ENCODE data around the gene ITGA4. TPM values are rescaled to one million over a fixed set of nuclear protein-coding genes. Genes with fewer than 3 reads are reported as not detected.

The ITGA4 gene
- total and polyA plus RNA-seq, 4 donors = 6.9 to 23.0 (median 9.8) TPM

DNA sequence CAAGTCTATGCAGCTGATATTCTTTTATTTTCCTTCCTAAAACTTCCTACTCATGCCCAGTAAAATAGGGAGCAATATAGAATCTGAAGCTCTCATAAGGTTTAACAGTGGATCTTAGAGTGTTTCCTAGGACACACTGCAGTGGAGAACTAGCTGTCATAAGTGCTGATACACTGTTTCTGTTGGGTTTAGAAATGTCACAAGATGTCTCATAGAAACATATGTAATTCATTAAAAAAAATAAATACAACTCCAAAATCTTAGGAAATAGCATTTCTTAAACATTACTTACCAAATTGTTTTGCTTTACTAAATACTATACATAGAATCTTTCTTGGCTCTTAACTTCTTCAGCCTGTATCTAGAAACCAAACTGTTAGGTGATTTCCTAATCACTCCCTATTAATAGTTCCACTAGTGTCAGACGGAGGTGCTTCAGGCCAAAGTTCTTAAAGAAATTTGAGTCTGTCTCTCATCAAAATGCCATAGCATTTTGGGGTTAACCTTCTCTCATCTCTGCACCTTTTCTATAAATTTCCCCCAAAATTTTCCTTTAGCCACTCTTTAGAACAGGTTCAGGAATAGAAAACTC, 106.0 kb downstream of the ITGA4 start:
- no peak overlapping the region for H3K4me3 ChIP-seq (ENCODE audit: low read depth, low read length)
- peaks cover 3% of the 10 kb centered on the region for H3K4me1 ChIP-seq (ENCODE audit: control insufficient read depth, insufficient read depth, low read length)
- 90% methylated on average over 1 of the region's 1 CpG for WGBS (ENCODE audit: insufficient coverage)
- H3K9me3 ChIP-seq (ENCODE audit: control insufficient read depth, insufficient read depth, low read length) = no peaks in the 10 kb centered on the region
- DNase-seq (ENCODE audit: low read depth in 4 of 6, low spot score in 6 of 6) = no peak
- no peaks in the 10 kb centered on the region for H3K27me3 ChIP-seq (ENCODE audit: control insufficient read depth, insufficient read depth, low read length)
- H3K27ac ChIP-seq (ENCODE audit: low read depth, low read length) = no peak overlapping the region
- H3K36me3 ChIP-seq (ENCODE audit: control insufficient read depth, insufficient read depth, low read length) = no peaks in the 10 kb centered on the region

DNA sequence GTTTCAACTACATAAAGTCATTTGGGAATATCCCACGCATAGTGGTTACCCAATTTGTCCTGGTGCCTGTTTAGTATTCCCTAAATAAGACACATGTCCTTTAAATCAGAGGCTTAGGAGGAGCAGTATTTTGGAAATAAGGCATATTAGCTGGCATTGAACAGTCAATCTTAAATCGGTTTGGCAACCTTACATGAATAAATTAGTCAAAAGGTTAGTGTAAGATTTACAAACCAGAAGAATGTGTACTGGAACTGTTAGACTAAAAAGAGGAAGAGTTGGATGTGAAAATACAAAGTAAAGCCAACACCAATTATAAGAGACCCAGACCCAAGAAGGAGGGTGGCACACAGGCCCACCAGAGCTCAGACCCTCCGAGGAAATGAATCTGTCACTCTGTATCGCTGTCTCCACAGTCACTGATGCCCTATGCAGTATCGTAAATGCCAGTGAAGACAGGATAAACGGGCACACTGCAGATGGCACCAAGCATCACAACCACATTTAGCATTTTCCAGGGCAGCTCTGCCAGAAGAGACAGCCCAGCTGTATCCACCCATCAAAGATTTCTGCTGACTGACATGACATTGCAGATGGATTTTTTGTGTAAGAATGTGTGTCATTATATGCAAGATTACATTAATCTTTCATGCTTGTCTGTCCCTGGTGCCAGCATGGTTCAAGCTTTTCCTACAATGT, 109.3 kb downstream of the ITGA4 start:
- Histone ChIP-seq H3K4me3 (ENCODE audit: low read depth, low read length) (no peak overlapping the region), H3K36me3 (ENCODE audit: control insufficient read depth, insufficient read depth, low read length) (no peaks in the 10 kb centered on the region), H3K27ac (ENCODE audit: low read depth, low read length) (no peak overlapping the region), H3K4me1 (ENCODE audit: control insufficient read depth, insufficient read depth, low read length) (peaks cover 3% of the 10 kb centered on the region), H3K27me3 (ENCODE audit: control insufficient read depth, insufficient read depth, low read length) (no peaks in the 10 kb centered on the region), H3K9me3 (ENCODE audit: control insufficient read depth, insufficient read depth, low read length) (no peaks in the 10 kb centered on the region)
- 41% methylated on average over 4 of the region's 6 CpGs for WGBS (ENCODE audit: insufficient coverage)
- DNase-seq (ENCODE audit: low read depth in 4 of 6, low spot score in 6 of 6) = peak in 2 of 6 donors; percentile 66 to 84

DNA sequence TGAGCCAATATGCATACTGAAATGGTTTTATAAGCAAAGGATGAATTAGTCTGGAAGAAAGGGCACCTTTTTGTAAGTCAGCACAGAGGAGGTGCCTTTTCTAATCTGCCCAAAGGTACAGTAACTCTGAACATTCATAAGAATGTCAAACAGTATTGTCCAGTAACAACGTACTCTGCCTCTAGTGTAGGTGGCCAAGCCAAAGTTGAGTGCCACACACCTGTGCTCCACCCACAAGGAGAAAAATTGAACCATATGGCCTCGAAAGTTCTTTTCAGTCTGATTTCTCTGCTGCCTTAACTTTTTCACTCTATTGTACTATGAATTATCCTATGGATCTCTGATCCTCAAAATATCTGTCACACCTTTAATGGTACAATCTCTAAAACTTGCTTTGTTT, 112.9 kb downstream of the ITGA4 start:
- H3K4me1 ChIP-seq (ENCODE audit: control insufficient read depth, insufficient read depth, low read length) = peaks cover 3% of the 10 kb centered on the region
- H3K27ac ChIP-seq (ENCODE audit: low read depth, low read length) = no peak overlapping the region
- no peaks in the 10 kb centered on the region for H3K36me3 ChIP-seq (ENCODE audit: control insufficient read depth, insufficient read depth, low read length)
- no peak overlapping the region for H3K4me3 ChIP-seq (ENCODE audit: low read depth, low read length)
- WGBS (ENCODE audit: insufficient coverage) = 82% methylated on average over 1 of the region's 2 CpGs
- no peak for DNase-seq (ENCODE audit: low read depth in 4 of 6, low spot score in 6 of 6)
- H3K9me3 ChIP-seq (ENCODE audit: control insufficient read depth, insufficient read depth, low read length) = no peaks in the 10 kb centered on the region
- H3K27me3 ChIP-seq (ENCODE audit: control insufficient read depth, insufficient read depth, low read length) = no peaks in the 10 kb centered on the region

DNA sequence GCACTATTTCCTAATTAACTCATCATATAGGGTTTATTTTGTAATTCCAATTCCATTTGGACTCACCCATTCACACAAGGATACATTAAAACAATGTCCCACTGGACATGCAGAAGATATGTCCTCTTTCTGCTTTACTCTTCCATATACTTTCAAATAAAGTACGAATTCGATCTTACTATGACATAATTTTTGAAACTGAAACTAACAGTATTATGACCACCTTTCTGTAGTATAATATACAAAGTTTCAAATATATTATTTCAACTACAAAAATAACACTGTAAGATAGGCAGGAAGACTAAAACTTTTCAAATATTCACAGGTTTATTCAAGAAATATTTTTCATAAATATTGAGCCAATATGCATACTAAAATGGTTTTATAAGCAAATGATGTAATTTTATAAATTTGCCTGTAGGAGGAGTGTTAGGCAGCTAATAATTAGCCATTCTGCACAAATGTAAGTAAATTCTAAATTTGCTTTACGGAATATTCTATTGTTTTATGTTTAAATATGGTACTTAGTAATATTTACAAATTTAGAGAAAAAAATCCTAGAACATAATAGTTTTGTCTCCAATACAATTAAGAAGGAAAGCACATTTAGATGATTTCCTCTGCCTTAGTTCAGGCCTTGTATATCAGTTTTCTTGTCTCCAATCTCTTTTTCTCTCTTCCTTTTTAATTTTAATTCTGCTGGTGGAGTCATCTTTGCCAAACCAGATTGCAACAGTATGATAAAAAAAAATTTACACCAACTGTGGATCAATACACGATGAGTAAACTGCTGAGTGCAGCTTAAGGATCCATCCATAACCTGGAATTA, 113.9 kb downstream of the ITGA4 start:
- Histone ChIP-seq H3K27me3 (ENCODE audit: control insufficient read depth, insufficient read depth, low read length) (no peaks in the 10 kb centered on the region), H3K4me3 (ENCODE audit: low read depth, low read length) (no peak overlapping the region), H3K9me3 (ENCODE audit: control insufficient read depth, insufficient read depth, low read length) (no peaks in the 10 kb centered on the region), H3K36me3 (ENCODE audit: control insufficient read depth, insufficient read depth, low read length) (no peaks in the 10 kb centered on the region), H3K4me1 (ENCODE audit: control insufficient read depth, insufficient read depth, low read length) (peaks cover 3% of the 10 kb centered on the region), H3K27ac (ENCODE audit: low read depth, low read length) (no peak overlapping the region)
- DNase-seq (ENCODE audit: low read depth in 4 of 6, low spot score in 6 of 6) = no peak
- no CpG with 5 or more reads among the region's 4 CpGs for WGBS (ENCODE audit: insufficient coverage)

DNA sequence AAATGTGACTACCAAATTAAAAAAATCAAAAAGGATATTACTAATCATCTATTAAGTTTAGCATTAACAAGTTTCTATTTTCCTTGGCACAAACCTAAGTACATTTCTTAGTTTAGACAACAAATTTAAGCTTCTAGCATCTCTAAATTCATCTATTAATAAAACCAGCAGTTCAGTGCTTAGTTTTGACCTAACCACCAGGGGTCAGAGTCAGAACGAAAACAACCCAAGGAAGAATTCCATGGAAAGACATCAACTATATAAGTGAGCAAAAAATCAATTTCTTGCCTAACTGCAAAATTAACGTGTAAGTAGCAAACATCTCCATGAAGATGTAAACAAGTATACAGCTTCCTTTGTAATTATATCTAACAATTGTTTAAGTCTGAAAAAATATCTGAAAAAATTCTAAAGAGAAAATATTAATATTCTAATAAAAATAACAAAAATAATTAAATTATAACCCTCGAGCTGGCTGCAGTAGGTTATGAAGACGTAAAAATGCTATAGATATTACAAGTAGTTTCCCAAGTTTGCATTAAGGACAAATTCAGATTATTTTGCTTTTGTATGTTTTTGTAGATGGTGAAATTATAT, 116.1 kb downstream of the ITGA4 start:
- WGBS (ENCODE audit: insufficient coverage) = no CpG with 5 or more reads among the region's 4 CpGs
- DNase-seq (ENCODE audit: low read depth in 4 of 6, low spot score in 6 of 6) = peak in 2 of 6 donors; percentile 36 to 59
- no peak overlapping the region for H3K27ac ChIP-seq (ENCODE audit: low read depth, low read length)

DNA sequence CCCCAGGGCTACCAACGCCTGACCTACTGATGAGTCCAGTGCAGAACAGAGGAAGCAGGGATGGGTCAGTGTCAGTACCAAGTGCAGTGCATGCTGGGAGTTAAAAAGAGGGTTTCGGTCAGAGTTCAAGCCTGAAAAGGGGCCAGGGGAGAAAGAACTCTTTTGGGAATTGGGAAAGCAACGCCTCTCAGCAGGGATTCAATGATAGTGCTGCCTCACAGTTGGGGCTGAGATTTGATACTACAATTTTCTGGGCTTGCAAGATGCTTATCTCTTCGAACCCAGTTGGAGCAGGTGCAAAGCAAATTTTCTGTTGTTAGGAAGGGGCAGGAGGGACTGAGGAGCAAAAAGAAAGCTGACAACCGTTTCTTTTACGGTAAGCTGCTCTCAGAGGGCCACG, 117.1 kb downstream of the ITGA4 start:
- DNase-seq (ENCODE audit: low read depth in 4 of 6, low spot score in 6 of 6) = no peak
- Histone ChIP-seq H3K36me3 (ENCODE audit: control insufficient read depth, insufficient read depth, low read length) (no peaks in the 10 kb centered on the region), H3K4me3 (ENCODE audit: low read depth, low read length) (no peak overlapping the region), H3K9me3 (ENCODE audit: control insufficient read depth, insufficient read depth, low read length) (no peaks in the 10 kb centered on the region), H3K27me3 (ENCODE audit: control insufficient read depth, insufficient read depth, low read length) (no peaks in the 10 kb centered on the region), H3K4me1 (ENCODE audit: control insufficient read depth, insufficient read depth, low read length) (no peaks in the 10 kb centered on the region), H3K27ac (ENCODE audit: low read depth, low read length) (no peak overlapping the region)
- 64% methylated on average over 4 of the region's 7 CpGs for WGBS (ENCODE audit: insufficient coverage)

More for the DNA sequence above, 116.1 kb downstream of the ITGA4 start:
- Histone ChIP-seq H3K27me3 (ENCODE audit: control insufficient read depth, insufficient read depth, low read length) (no peaks in the 10 kb centered on the region), H3K4me3 (ENCODE audit: low read depth, low read length) (no peak overlapping the region), H3K36me3 (ENCODE audit: control insufficient read depth, insufficient read depth, low read length) (no peaks in the 10 kb centered on the region), H3K4me1 (ENCODE audit: control insufficient read depth, insufficient read depth, low read length) (no peaks in the 10 kb centered on the region), H3K9me3 (ENCODE audit: control insufficient read depth, insufficient read depth, low read length) (no peaks in the 10 kb centered on the region)

DNA sequence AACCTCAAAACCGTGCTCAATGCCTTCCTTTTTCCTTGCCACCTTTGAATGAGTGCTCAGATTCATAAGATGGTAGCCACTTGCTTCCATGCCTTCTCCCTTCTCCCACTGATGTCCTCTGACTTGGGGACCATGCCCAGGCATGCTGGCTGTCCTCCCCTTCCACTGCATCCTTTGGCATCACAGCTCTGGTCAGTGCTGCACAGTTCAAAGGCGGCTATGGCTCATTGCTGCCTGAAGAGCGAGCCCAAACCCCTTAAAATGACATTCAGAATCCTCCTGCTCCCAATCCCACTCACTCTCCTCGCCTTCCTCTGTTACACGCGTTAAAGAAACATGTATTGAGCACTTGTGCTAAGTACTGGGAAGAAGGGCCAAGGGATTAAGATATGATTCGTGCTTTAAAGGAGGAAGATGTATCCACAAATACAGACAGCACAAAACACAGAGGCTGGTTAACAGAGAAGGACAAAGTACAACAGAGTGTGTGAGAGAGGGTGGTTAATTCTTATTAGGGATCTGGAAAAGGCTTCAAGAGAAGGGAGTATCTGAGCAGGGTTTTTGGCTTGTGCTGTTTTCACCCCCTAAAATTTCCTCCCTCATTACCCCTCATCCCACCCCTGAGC, 118.0 kb downstream of the ITGA4 start:
- 87% methylated on average over 1 of the region's 7 CpGs for WGBS (ENCODE audit: insufficient coverage)
- Histone ChIP-seq H3K36me3 (ENCODE audit: control insufficient read depth, insufficient read depth, low read length) (no peaks in the 10 kb centered on the region), H3K9me3 (ENCODE audit: control insufficient read depth, insufficient read depth, low read length) (no peaks in the 10 kb centered on the region), H3K4me1 (ENCODE audit: control insufficient read depth, insufficient read depth, low read length) (no peaks in the 10 kb centered on the region), H3K27me3 (ENCODE audit: control insufficient read depth, insufficient read depth, low read length) (no peaks in the 10 kb centered on the region), H3K4me3 (ENCODE audit: low read depth, low read length) (no peak overlapping the region), H3K27ac (ENCODE audit: low read depth, low read length) (no peak overlapping the region)
- DNase-seq (ENCODE audit: low read depth in 4 of 6, low spot score in 6 of 6) = peak in 1 of 6 donors; percentile 25

DNA sequence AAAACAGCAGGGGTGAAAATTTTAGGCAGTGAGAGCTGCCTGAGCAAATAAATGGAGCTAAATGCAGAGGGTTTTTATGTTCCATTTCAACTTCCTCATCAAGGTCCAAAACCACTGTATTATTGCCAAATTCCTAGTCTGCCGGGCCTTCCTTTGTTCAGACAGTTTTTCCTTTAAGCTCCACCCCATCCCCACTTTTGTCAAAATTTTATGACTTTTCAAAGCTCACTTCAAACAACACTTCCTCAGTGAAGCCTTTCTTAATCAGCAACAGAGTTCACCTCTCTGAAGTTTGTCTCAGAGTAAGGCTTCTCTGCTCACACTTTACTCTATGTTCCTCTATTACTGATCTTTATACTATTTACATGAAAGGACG, 118.5 kb downstream of the ITGA4 start:
- Histone ChIP-seq H3K27ac (ENCODE audit: low read depth, low read length) (no peak overlapping the region), H3K36me3 (ENCODE audit: control insufficient read depth, insufficient read depth, low read length) (no peaks in the 10 kb centered on the region), H3K4me1 (ENCODE audit: control insufficient read depth, insufficient read depth, low read length) (no peaks in the 10 kb centered on the region), H3K27me3 (ENCODE audit: control insufficient read depth, insufficient read depth, low read length) (no peaks in the 10 kb centered on the region), H3K4me3 (ENCODE audit: low read depth, low read length) (no peak overlapping the region), H3K9me3 (ENCODE audit: control insufficient read depth, insufficient read depth, low read length) (no peaks in the 10 kb centered on the region)
- no peak for DNase-seq (ENCODE audit: low read depth in 4 of 6, low spot score in 6 of 6)
- 25% methylated on average over 1 of the region's 2 CpGs for WGBS (ENCODE audit: insufficient coverage)

DNA sequence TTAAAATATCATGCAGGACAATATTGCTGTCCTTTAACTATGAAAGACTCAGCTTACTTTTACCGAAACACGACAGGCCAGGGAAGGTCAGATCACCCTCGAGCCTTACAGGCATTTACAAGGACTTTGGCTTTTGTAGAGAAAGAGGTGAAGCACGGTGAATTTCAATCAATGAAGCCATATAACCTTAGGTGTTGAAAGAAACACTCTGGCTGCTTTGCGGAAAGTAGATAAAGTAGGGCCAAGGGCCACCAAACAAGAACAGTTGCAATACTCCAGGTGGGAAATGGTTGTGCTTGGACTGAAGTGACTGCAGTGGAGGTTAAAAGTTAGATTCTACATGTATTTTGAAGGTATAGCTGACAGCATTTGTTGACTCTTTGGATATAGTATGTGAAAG, 119.2 kb downstream of the ITGA4 start:
- Histone ChIP-seq H3K4me3 (ENCODE audit: low read depth, low read length) (no peak overlapping the region), H3K9me3 (ENCODE audit: control insufficient read depth, insufficient read depth, low read length) (no peaks in the 10 kb centered on the region), H3K27ac (ENCODE audit: low read depth, low read length) (no peak overlapping the region), H3K4me1 (ENCODE audit: control insufficient read depth, insufficient read depth, low read length) (no peaks in the 10 kb centered on the region), H3K27me3 (ENCODE audit: control insufficient read depth, insufficient read depth, low read length) (no peaks in the 10 kb centered on the region), H3K36me3 (ENCODE audit: control insufficient read depth, insufficient read depth, low read length) (no peaks in the 10 kb centered on the region)
- 83% methylated on average over 5 of the region's 5 CpGs for WGBS (ENCODE audit: insufficient coverage)
- DNase-seq (ENCODE audit: low read depth in 4 of 6, low spot score in 6 of 6) = no peak

Data from spinal cord (tissue), 10 donors.